GM12878 (cell line): ENCODE measurements around the gene HEATR3. TPM values are rescaled to one million over a fixed set of nuclear protein-coding genes. Genes with fewer than 3 reads are reported as not detected.

ENCODE experiments used
- BCL11A ChIP-seq: IDR thresholded peaks from 2 replicates; pipeline ENCODE4 v1.6.1; 2011; ENCODE audit warnings: low read depth, low read length
- BCLAF1 ChIP-seq: fragments of 450-650 bp; IDR thresholded peaks from 2 replicates; pipeline ENCODE4 v1.6.1; 2017; ENCODE audit warnings: antibody characterized with exemption, mild to moderate bottlenecking, moderate library complexity
- CBX3 ChIP-seq: fragments of 200-600 bp; sonication (generic); IDR thresholded peaks from 2 replicates; pipeline ENCODE4 v1.6.1; 2016; ENCODE audit warnings: low read depth, borderline replicate concordance
- CHD4 ChIP-seq: fragments of 200-600 bp; sonication (generic); IDR thresholded peaks from 2 replicates; pipeline ENCODE4 v1.6.1; 2016; ENCODE audit warnings: mild to moderate bottlenecking
- CUX1 ChIP-seq: IDR thresholded peaks from 2 replicates; pipeline ENCODE4 v1.6.1; 2012; ENCODE audit warnings: improper control_type of control experiment, low read depth, low read length; ENCODE audit not compliant: insufficient replicate concordance
- E2F4 ChIP-seq: IDR thresholded peaks from 2 replicates; pipeline ENCODE4 v1.6.1; 2012; ENCODE audit warnings: low read depth, low read length, improper control_type of control experiment
- EZH2 ChIP-seq: IDR thresholded peaks from 2 replicates; pipeline ENCODE4 v1.6.1; 2012; ENCODE audit warnings: low read depth, mild to moderate bottlenecking, control low read depth, inconsistent platforms, low read length, borderline replicate concordance; ENCODE audit not compliant: control insufficient read depth
- GABPA ChIP-seq: IDR thresholded peaks from 2 replicates; pipeline ENCODE4 v1.6.1; 2014; ENCODE audit warnings: antibody characterized with exemption, low read depth, mild to moderate bottlenecking, inconsistent platforms
- HCFC1 ChIP-seq: fragments of 150-350 bp; IDR thresholded peaks from 2 replicates; pipeline ENCODE4 v1.6.1; 2014; ENCODE audit warnings: low read length
- HDAC2 ChIP-seq: fragments of 200-600 bp; sonication (generic); IDR thresholded peaks from 2 replicates; pipeline ENCODE4 v1.6.1; 2017
- HDGF ChIP-seq: fragments of 450-650 bp; IDR thresholded peaks from 2 replicates; pipeline ENCODE4 v1.6.1; 2016; ENCODE audit warnings: antibody characterized with exemption
- MEF2A ChIP-seq: IDR thresholded peaks from 2 replicates; pipeline ENCODE4 v1.6.1; 2011; ENCODE audit warnings: low read depth, mild to moderate bottlenecking, low read length, moderate library complexity; ENCODE audit not compliant: insufficient read depth
- MYC ChIP-seq: IDR thresholded peaks from 2 replicates; pipeline ENCODE4 v1.6.1; 2011; ENCODE audit warnings: mild to moderate bottlenecking, low read length, moderate library complexity, inconsistent platforms; ENCODE audit not compliant: insufficient read depth, insufficient replicate concordance, insufficient read length, severe bottlenecking
- NR2C1 ChIP-seq: fragments of 450-650 bp; IDR thresholded peaks from 2 replicates; pipeline ENCODE4 v1.6.1; 2017; ENCODE audit warnings: antibody characterized with exemption, mild to moderate bottlenecking, moderate library complexity
- NRF1 ChIP-seq: conservative IDR thresholded peaks from 2 replicates; pipeline ENCODE4 v1.6.1; 2011; ENCODE audit warnings: mild to moderate bottlenecking, low read depth, low read length, improper control_type of control experiment
- POLR2AphosphoS5 ChIP-seq: IDR thresholded peaks from 2 replicates; pipeline ENCODE4 v1.6.1; 2011; ENCODE audit warnings: mild to moderate bottlenecking, low read length, inconsistent platforms
- RAD51 ChIP-seq: fragments of 450-650 bp; IDR thresholded peaks from 2 replicates; pipeline ENCODE4 v1.6.1; 2016; ENCODE audit warnings: moderate library complexity, mild to moderate bottlenecking, inconsistent platforms
- SP1 ChIP-seq: IDR thresholded peaks from one replicate; pipeline ENCODE4 v1.6.1; 2011; ENCODE audit warnings: low read depth, low read length
- SREBF1 ChIP-seq: IDR thresholded peaks from 2 replicates; pipeline ENCODE4 v1.6.1; 2012; ENCODE audit warnings: mild to moderate bottlenecking, low read length
- TBL1XR1 ChIP-seq: IDR thresholded peaks from 2 replicates; pipeline ENCODE4 v1.6.1; 2012; ENCODE audit warnings: low read depth, low read length, improper control_type of control experiment
- USF1 ChIP-seq: IDR thresholded peaks from 2 replicates; pipeline ENCODE4 v1.6.1; 2011; ENCODE audit warnings: borderline replicate concordance, low read depth, mild to moderate bottlenecking, moderate library complexity, mixed read lengths, low read length; ENCODE audit not compliant: insufficient read depth; ENCODE audit errors: extremely low read length
- polyA plus RNA-seq, 11 experiments: library from polyadenylated mRNA; depleted of rRNA in 4 of 11; unstranded in 6 of 11; stranded (reverse) in 5 of 11; fragments of >200 nt; fragmentation: Nextera tagmentation in 4 of 11; fragmentation: Illumina TruSeq in 1 of 11; extraction: Ambion mirVana in 4 of 11; extraction: Trizol in 1 of 11; gene quantifications; 1 replicate in 1 of 11; 2 replicates in 10 of 11; pipeline versions ENCODE4 v1.2.1 to v1.2.3, GENCODE V29; 2011 to 2016; ENCODE audit warnings: inconsistent platforms in 2 of 11, missing spikeins in 2 of 11, low read depth in 1 of 11
- total RNA-seq, 4 experiments: library from RNA; depleted of rRNA in 3 of 4; stranded (reverse); fragments of >200 nt in 3 of 4; fragmentation: Illumina TruSeq in 1 of 4; extraction: Trizol in 1 of 4; gene quantifications; 2 replicates each; pipeline versions ENCODE4 v1.2.1 to v1.2.3, GENCODE V29; 2013 to 2021

Gene HEATR3
- total and polyA plus RNA-seq, 10 of the 15 experiments (the other 5 are each of a cell fraction or from before 2014, with no cell fraction given): 1.5 to 30.0 (median 17.7) TPM

GRCh38 chr16:50065624-50066481 lies at the start of gene HEATR3 (continued):
- TF ChIP-seq BCLAF1 (no peak), HDAC2 (no peak), MEF2A (no peak), HCFC1 (no peak), SP1 (no peak), TBL1XR1 (no peak), BCL11A (no peak), GABPA (no peak), RAD51 (no peak), CUX1 (no peak), SREBF1 (no peak), POLR2AphosphoS5 (peak; percentile 72), MYC (no peak), CBX3 (no peak), USF1 (no peak), HDGF (peak; percentile 51; the same call in 1 of the 2 replicates), EZH2 (no peak), E2F4 (no peak), CHD4 (no peak), NR2C1 (no peak), NRF1 (peak; percentile 82)
